VCaP (cell line): ENCODE results near the gene MICAL1.

ENCODE experiments used
- H3K27ac ChIP-seq: fragments of 450-650 bp; 2 replicates; pipeline ENCODE4 v1.5.1; 2017
- CTCF ChIP-seq: fragments of 450-650 bp; conservative IDR thresholded peaks from 2 replicates; pipeline ENCODE4 v1.5.1; 2017; ENCODE audit warnings: mild to moderate bottlenecking, moderate library complexity

Gene MICAL1

DNA sequence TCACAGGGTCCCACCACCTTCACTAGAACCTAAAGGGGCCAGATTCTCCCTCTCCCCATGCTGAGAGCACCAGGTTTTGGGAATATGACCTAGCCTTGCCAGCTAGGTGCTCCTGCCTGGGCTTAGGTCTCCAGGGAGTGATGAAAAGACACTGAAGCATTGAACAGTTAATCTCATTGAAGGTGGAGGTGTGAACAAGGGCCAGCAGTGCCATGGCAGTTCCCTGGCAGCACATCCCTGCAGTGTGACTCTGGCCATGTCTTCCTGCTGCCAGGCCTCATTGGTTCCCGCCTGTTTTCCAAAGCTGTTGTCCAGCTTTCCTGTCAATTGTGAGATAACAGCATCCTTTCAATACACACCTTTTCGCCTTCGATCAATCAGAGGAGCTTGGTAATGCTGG, 26.1 kb downstream of the MICAL1 start:
- H3K27ac ChIP-seq: peak overlapping the region; percentile 83
- no peak for TF ChIP-seq CTCF

GRCh38 chr6:109428889-109429477, 26.6 kb downstream of the MICAL1 start:
- no peak for TF ChIP-seq CTCF
- peak overlapping the region; percentile 83 for H3K27ac ChIP-seq

DNA sequence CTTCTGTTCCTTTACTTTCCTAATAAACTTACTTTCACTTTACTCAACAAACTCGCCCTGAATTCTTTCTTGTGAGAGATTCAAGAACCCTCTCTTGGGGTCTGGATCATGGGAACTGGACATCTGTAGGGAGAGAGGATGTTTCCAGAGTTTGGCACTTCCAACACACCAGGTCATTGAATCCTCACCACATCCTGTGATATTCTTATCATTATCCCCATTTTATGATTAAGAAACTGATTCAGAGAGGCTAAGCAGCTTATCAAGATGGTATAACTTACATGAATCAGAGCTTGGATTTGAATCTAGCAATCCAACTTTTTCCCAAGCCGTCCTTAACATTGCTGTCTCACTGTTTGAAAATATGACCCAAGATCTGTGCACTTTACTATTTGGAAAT, 30.6 kb downstream of the MICAL1 start:
- TF ChIP-seq CTCF: no peak
- no peak overlapping the region for H3K27ac ChIP-seq

DNA sequence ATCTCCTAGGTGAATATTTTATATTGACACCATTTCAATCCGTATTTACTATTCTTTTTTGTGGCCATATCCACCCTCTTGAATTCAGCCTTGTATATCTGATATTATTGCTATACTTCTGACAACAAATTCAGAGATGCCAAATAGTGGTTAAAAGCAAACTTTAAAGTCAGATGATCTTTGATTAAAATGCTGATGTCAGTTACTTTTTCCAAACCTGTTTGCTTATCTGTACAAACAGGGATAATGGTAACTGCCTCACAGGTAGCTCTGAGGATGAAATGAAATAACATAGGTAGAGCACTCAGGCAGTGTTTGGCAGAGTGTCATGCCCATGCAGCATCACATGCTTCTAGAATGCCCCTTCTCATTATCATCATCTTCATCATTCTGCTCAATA, 34.4 kb downstream of the MICAL1 start:
- peak overlapping the region; percentile 11; the same call in 1 of the 2 replicates for H3K27ac ChIP-seq
- no peak for TF ChIP-seq CTCF

DNA sequence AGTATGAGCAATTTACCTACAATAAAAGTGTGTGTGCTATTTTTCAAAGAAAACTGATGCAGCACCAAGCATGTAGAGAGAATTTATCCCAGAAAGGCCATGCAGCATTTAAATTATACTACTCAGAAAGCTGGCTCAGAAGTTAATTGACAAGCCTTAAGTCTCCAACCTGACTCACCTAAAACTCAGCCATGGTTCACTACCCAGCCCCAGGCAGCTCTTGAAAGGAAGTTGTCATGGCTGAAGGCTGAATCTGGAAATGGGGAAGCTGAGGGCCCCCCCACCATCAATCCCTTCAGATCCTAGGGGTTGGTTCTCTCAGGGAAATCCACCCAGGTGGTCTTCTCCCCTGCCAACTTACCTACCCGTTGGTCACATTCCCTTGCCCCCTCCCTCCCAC, 34.8 kb downstream of the MICAL1 start:
- H3K27ac ChIP-seq: no peak overlapping the region; the same call in 1 of the 2 replicates
- TF ChIP-seq CTCF: no peak

DNA sequence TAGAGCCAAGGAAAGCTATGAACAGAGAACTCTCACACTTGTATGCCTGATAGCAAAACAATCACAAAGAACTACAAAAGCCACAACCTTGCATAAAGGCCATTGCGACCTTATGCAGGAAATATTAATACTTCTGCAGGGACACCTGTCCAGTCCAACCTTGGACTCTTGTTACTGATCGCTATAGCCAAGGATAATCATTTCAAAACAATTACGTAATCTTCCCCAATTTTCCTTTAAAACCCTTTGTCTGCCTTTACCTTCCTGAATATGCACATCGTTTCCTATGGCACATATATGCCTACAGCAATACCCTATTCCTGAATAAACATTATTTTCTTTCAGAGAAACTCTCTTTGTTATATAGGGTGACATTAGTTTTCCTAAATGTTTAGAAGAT, 37.9 kb downstream of the MICAL1 start:
- no peak overlapping the region for H3K27ac ChIP-seq
- TF ChIP-seq CTCF: no peak

DNA sequence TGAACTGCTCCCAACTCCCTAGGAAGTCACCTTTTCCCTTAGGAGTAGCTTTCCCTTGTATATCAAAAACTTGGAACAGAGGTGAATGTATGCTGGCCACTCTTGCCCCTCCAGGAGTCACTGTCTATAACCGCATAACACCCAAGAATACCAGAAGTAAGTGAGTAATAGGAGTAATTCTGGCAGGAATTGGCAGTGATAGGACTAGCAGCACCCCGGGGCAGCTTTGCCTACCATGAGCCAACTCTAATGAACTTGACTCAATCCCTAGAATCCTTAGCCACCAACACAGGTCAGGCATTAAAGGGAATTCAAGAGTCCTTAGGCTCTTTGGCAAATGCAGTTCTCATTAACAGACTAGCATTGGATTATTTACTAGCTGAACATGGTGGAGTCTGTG, 44.5 kb downstream of the MICAL1 start:
- no peak for TF ChIP-seq CTCF
- no peak overlapping the region for H3K27ac ChIP-seq
